Activated gamma-delta T cell treated with Interleukin-2 at 50 U/mL for 16 hours (primary cell): Measurements from ENCODE around the gene CACNA1C.

ENCODE experiments used
- DNase-seq: peaks from one replicate; pipeline ENCODE4 v3.0.0-alpha.2; 2020

Gene CACNA1C

GRCh38 chr12:2035431-2036055 lies 17.2 kb upstream of the CACNA1C start:
- DNase-seq, result no peak

- DNase-seq, result no peak
These were observed 13.8 kb upstream of the CACNA1C start for GRCh38 chr12:2039034-2039433.

DNA sequence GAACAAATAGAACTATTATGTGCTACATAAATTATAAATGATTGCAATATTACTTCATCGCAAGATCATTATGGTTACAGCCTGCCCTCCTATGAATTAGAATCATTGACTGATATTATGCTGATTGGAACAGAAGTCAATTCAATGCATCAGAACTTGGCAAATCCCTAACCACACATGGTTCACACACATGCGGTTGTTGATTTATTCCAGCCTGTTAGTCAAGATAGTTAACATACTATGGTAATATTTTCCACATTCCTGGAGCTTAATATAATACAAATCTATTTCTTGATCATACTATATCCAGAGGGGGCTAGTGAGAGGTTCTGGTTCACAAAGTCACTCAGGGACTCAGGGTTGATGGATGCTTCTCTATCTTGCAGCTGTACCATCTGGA lies 9.7 kb upstream of the CACNA1C start:
- no peak for DNase-seq

DNA sequence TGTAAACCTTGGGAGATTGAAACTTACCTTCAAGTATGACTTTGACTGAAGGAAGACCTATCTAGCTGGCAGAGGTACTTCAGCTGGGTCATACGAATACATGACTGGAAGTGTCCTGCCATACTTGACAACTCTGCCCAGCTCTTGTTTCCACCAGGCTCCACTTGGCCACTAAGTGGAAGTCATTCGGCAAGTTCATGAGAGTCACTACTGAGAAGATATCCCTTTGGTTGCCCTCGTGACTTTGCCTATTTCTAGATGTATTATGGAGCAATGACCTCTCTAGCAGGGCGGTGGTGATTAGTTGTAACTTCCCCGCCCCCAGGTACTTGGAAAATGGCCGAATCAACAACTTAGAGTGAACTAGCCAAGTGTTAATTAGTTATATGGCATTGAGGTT lies 8.6 kb upstream of the CACNA1C start:
- no peak for DNase-seq

GRCh38 chr12:2046957-2047356 lies 5.8 kb upstream of the CACNA1C start:
- no peak for DNase-seq

DNA sequence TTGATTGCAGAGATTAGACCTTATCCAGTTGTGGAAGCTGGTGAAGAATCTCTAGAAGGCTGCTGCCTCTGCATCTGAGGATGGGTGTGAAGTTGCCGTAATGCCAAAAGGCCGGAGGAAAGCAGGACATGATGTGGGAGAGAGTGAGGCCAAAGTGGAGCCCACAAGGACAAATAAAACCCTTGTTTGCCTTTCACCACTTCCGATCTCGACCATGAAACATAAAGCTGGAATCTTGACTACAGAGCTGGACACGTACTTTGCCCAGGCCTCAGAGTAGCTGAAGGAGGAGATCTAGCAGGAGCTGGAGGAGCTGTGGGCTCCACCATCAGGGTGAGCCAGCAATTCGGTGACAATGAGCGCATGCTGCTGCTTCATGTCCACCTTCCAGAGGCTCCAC lies 5.0 kb upstream of the CACNA1C start:
- DNase-seq, result no peak

GRCh38 chr12:2049604-2050540 lies 2.9 kb upstream of the CACNA1C start:
- DNase-seq, result no peak

DNA sequence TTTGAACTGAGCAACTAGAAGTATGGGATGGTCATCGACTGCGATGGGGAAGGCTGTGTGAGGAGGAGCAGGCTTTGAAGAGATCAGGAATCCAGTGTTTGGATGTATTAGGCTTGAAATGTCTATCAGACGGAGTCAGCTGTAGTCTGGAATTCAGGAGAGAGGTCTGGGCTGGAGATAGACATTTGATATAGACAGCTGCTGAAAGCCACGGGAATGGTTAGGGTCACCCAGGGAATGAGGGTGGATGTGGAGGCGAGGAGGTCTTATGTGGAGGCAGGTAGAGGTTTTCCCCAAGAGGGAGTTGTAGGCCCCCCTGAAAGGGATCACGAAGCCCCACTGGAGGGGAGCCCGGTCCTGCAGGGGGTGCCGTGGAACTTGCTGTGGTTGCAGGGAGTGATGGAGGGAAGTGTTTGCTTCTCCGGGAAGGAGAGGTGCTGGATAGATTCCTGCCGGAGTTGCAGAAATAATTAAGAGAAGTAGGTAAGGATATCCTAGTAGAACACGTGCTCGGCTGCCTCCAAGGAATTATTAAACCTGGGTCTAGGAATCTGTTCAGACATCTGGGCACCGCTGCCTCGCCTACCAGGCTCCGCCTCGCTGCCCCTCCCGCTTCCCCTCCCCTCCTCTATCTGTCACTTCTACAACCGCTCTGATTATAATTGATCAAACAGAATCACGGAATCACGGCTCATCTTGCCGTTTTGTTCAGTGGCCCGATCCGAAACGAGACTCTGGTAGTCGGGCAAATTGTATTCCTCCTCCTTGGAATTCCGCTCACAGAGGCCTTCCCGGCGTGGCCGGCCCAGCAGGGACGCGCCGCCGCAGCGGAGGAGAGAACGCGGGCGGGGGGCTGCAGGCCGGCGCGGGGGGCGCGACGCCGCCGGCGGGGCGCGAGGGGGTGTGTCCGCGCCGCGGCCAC lies 826 bp upstream of the CACNA1C start:
- no peak for DNase-seq

GRCh38 chr12:2053691-2054090 lies 904 bp downstream of the CACNA1C start:
- no peak for DNase-seq

DNA sequence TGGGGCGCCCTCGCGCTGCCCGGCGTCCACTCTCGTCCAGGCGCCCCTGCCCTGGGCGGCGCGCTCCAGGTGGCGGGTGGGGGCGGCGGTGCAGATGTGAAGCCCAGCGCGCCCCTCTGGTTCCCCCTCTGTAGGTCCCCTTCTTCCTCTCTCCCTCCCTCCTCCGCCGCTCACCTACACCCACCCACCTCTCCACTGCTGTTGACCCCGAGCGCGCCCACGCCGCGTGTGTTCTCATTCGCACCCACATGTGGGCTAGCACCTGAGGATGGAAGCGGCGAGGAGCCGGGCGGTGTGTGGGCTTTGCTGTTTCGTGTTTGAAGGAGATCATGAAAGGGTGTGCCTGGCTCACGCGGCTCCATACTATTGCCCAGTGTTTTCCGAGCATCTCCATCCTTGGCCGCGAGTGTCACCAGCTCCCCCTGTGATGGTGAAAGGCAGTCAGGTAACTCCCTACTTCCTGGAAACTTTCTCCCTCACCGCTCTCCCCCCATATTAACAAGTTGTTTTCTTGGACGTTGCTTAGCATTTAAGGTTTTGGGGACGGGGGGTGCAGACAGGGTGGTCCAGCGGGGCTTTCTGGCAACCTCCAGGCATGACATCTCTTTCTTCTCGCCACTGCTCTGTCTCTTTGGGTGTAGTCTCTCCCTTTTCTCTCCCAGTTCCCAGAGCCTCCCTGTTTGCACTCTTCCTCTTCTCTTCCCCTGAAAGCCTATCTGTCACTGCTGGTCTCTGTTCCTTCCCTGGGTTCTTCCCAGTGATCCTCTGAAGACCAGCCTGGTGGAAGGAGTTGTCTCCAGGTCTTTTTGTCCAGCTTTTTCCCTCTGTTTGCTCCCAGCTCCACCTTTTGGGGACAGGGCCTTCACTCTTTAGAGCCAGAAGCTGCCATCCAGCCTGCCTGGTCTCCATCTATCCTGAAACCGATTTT lies 1.6 kb downstream of the CACNA1C start:
- no peak for DNase-seq

GRCh38 chr12:2057041-2057794 lies 4.4 kb downstream of the CACNA1C start:
- DNase-seq, result no peak

GRCh38 chr12:2057795-2058408 lies 5.1 kb downstream of the CACNA1C start:
- no peak for DNase-seq

DNA sequence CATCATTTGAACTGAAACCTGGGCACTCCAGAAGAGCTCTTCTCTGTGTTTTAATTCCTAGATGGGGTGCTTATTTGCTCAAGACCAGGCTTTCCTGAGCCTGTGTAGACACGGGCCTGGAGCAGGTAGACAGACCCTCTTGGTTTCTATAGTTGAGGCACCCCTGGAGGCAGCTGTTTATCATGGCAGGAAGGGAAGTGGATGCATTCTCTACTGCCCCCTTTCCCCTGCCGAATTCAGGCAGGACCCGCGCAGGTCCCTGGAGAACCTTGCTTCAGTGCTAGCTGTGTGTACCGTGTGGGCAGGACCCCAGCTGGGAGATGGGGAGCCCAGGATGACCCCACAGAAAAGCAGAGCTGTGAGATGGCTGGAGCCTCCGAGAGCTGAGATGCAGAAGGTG lies 6.0 kb downstream of the CACNA1C start:
- DNase-seq, result no peak

- no peak for DNase-seq
These were observed 8.6 kb downstream of the CACNA1C start for GRCh38 chr12:2061402-2061801.

GRCh38 chr12:2064071-2064507 lies 11.3 kb downstream of the CACNA1C start:
- no peak for DNase-seq

DNA sequence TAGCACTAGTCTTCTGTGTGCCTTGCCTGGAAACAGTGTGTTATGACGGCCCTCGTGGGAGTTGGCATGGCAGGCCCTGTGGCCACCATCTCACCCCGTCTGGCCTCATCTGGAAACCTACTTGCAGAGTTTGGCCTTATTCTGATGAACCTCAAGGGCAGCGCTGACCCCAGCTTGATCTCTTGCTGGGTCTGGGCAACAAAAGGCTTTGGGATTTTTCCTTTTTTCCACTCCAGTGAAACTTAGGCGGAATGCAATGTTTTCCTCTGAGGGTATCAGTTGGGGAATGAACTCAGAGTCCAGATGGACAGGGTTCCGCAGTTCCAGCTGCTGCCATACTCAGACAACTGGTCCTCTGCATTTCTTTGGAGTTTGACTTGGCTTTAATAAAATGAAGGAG lies 15.9 kb downstream of the CACNA1C start:
- no peak for DNase-seq

DNA sequence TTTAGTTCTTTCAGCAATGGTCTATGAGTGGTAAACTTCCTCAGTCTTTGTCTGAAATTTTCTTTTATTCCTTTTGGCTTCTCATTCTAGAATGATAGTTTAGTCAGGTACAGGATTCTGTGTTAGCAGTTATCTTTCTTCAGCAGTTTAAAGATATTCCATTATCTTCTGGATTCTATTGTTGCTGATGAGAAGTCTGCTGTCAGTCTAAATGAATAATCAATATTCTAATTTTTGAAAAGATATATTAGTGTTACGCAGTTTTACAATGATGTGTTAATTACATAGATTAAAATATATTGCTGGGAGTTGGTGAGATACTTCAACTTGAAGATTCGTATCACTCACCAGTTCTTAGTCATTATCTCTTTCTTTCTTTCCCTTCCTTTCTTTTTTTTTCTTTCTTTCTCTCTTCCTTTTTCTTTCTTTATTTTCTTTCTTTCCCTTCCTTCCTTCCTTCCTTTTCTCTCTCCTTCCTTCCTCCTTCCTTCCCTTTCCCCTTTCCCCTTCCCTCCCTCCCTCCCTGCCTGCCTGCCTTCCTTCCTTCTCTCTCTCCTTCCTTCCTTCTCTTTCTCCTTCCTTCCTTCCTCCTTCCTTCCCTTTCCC lies 17.8 kb downstream of the CACNA1C start:
- DNase-seq, result no peak

DNA sequence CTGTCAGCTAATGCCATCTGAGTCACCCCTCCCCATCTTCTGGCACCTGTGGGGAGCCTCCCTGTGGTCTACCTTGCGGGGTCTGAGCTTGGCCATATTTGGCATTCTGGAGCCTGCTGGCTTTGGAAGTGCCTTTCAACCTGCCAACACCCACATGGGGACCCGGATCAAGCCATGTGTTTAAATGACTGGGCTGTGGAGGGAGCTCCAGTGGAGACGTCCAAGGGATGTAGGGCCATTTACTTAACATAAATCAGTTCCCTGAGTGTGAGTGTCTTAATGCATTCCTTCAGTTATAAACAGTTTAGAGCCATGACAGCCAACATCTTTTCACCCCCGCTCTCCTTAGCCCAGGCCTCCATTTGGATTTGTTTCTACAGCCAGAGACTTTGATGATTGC lies 22.0 kb downstream of the CACNA1C start:
- no peak for DNase-seq

DNA sequence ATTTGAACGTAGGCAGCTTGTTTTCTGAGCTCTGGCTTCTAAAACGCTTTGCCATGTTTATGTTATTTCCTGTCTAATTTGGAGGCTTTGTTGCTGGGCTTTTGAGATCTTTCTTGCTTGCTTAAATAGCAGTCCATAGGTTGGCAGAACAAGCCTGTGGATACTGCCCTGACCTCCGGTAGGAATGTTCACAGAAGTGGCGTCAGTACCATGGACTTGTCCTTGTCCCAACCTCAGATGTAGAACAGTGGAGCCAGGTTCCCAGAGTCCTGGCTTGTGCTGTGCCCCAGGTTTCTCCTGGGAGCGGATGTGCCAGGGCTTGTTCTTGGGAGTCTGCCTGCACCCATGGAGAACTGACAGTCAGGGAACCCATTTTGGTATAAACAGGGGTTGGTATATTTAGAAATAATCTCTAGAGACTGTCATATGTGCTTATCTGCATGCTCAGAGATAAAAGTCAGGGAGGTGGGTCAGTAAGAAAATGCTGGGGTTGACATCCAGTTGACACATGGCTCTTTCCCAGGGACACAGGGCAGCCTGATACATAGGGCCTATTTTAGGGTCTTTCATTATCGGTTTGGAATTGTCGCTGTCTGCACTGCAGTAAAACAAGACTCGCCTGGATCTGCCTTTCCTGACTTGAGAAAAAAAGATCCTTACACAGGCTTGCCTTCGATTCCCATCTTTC lies 22.9 kb downstream of the CACNA1C start:
- DNase-seq, result no peak

DNA sequence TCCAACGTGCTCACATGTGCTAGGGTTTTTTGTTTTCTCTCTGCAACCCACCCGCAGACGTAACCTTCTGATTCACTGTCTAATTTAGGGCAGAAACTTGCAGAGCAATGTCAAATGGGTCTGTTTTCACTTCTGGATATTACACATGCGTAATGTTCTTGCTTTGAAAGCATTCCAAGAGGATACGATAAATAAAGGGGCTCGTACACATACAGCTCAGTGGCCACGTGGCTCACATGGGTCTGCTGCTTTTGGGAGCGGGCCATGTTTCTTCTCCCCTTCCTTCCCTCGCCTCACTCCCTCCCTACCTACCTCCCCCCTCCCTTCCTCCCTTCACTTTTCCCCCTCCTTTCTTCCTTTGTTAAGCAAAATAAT lies 23.4 kb downstream of the CACNA1C start:
- DNase-seq, result no peak
